GM21390 (cell line): Measurements from ENCODE around the gene DDX50.
"Not testable (repeated sequence)": the region's sequence is repeated elsewhere in the genome, so short reads cannot be mapped to it uniquely, and the experiment has no call there.

Experiments used
- ATAC-seq: cut with Tn5 transposase; IDR thresholded peaks from one replicate; pipeline ENCODE4 v1.9.1; 2021; ENCODE audit not compliant: unreplicated experiment

Gene DDX50

GRCh38 chr10:68901105-68901927 is at the start of gene DDX50:
Gene DDX50 (plus strand): TSS chr10:68901315. CDS start chr10:68901385, 70 bp downstream.
- ATAC-seq = peak; percentile 97

GRCh38 chr10:68856352-68856751 is 44.8 kb upstream of the DDX50 start:
- ATAC-seq = no peak

GRCh38 chr10:68857005-68857404 is 44.1 kb upstream of the DDX50 start:
- no peak for ATAC-seq

DNA sequence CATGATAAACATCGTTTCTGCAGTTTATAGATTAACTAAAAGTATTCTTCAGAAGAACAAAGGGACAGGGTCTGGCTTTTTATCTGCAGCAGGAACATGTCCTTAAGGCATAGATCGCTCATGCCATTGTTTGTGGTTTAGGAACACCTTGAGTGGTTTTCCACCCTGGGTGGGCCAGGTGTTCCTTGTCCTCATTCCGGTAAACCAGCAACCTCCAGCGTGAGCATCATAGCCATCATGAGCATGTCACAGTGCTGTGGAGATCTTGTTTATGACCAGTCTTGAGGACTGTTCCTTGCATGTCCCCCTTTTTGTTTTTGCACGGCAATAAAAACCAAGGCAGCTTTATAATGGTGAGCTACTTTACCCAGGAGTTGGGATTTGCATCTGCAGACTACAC is 39.9 kb upstream of the DDX50 start:
- ATAC-seq = no peak

DNA sequence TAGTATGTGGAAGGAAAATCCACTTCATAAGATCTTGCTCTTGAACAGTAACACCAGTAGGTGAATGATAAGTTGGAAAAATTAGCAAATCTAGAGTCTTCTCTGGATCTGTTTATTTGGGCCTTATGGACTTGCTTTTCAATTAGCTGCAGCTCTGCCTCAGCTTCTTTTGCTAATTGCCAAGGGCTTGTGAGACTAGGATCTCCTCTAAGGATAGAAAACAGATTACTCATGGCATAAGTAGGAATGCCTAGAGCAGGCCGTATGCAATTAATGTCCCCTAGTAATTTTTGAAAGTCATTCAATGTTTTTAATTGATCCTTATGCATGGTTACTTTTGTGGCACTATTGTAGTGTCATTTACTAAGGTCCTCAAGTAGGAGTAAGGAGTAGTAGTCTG is 36.5 kb upstream of the DDX50 start:
- no peak for ATAC-seq

DNA sequence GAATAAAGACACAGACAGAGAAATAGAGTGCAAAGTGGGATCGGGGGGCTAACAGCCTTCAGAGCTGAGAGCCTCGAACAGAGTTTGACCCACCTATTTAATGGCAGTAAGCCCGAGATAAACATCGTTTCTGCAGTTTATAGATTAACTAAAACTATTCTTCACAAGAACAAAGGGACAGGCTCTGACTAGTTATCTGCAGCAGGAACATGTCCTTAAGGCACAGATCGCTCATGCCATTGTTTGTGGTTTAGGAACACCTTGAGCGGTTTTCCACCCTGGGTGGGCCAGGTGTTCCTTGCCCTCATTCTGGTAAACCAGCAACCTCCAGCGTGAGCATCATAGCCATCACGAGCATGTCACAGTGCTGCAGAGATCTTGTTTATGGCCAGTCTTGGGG is 32.9 kb upstream of the DDX50 start:
- ATAC-seq = not testable (repeated sequence)

GRCh38 chr10:68869623-68870022 is 31.5 kb upstream of the DDX50 start:
- no peak for ATAC-seq

- no peak for ATAC-seq
Observed at GRCh38 chr10:68870061-68870460, 31.1 kb upstream of the DDX50 start.

GRCh38 chr10:68870545-68871104 is 30.5 kb upstream of the DDX50 start:
- no peak for ATAC-seq

DNA sequence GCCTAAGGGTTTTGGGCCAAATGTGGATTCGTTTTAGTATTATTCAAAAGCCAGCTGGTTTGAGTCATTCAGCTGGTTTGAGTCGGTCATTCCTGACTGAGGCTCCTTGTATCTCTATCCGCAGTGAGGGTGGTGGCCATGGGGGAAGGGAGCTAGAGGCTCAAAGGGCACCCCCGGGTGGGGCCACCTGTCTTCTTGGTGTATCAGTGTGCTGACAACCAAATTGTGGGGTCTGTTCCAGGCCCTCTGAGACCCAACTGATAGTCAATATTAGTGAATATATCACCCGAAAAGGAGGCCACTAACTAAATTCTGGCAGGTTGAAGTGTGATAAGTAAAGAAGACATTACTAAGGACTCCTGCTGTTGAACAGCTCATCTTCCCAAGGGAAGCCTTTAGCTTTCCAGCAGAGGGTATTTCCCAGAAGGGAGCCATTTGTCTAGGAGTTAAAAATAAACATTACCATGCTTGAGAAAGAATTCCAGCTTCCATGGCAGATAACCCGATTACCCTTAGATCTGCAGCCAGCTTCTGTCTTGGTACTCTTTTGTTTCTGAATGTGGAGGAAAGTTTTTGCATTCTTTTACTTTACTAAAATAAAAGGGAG is 29.9 kb upstream of the DDX50 start:
- ATAC-seq = no peak

DNA sequence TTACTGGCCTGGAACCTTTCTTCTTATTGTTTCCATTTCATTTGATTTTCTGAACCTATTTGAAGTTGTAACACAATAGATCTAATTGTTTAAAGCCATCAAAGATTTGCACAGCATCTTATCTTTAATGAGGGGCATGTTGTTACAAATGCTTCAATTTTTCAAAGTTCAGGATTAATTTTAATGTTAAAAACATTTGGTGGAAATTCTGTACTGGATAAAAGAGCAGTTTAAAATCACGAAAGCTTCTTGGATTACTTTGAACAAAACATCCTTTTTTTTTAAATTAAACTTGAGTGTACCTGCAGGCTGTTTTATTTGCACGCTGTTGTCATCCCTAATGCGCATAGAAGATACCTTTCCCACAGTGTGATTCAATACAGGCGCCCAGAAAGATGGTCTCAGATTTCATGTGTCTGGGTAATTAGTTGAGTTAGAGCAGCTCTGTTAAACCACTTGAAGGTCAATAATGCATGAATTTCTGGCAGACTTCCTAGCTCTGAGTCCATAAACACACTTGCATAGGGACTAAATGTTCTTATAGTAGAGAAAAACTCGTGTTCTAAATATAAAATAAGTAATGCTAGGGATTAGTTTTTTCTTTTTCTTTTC is 29.3 kb upstream of the DDX50 start:
- no peak for ATAC-seq

- ATAC-seq = no peak
Observed at GRCh38 chr10:68876246-68877138, 24.6 kb upstream of the DDX50 start.

DNA sequence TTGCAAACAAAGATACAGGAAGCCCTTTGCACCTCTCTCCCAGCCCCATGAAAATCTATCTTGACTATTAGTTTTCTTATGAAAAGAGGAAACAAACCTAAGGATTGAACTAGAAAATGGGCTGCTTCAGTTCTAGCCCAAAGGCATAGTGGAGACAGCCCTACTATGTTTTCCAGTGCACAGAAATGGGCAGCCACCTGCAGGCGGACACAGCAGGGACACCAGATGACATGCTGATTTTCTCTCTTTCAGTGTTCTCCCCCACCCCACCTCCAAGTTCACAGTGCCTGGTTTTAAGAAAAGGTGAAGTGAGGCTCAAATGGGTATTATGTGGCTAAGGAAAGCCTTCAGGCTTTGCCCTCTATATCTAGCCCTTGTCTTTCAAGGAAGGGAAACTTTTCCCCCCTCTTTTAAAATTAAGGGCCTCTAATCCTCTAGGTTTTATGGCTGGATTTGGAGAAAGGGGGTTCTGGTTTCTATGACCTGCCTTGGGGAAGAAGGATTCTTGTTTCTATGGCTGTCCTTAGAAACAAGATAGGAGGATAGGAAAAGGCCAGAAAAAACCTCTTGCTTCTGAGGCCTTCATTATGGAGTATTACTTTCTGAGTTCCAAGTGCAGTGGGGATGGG is 23.5 kb upstream of the DDX50 start:
- ATAC-seq = no peak

DNA sequence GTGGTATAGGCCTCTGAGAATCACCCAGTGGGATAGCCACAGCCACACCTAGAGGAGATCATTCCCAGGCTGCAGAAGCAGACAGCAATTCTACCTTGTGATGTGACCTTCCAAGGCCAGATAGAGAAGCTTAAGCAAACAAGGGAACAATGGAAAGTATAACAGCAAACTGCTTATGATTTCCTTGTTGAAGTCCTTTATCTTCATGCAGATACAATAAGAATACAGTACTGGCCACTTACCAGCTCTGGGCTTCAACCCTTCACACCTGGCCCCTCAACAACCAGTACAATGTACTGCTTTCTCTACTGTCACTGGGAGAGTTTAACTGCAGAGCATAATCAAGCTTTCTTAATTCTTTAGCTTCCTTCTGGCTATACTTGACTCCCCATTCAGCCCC is 22.6 kb upstream of the DDX50 start:
- ATAC-seq = no peak

GRCh38 chr10:68879628-68880027 is 21.5 kb upstream of the DDX50 start:
- no peak for ATAC-seq

DNA sequence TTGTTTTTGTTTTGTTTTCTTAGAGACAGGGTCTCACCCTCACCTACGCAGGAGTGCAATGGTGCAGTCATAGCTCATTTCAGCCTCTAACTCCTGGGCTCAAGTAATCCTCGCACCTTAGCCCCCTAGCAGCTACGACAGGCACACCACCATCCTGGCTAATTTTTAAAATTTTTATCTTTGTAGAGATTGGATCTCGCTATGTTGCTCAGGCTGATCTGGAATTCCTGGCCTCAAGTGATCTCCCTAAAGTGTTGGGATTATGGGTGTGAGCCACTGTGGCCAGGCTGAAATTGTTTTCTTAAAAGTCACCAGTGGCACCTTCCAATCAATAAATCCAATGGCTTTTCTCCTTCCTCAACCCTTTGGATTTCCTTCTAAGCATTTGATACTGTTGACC is 20.9 kb upstream of the DDX50 start:
- no peak for ATAC-seq

GRCh38 chr10:68895041-68895440 is 6.1 kb upstream of the DDX50 start:
- no peak for ATAC-seq

- no peak for ATAC-seq
Observed at GRCh38 chr10:68897336-68897741, 3.8 kb upstream of the DDX50 start.

DNA sequence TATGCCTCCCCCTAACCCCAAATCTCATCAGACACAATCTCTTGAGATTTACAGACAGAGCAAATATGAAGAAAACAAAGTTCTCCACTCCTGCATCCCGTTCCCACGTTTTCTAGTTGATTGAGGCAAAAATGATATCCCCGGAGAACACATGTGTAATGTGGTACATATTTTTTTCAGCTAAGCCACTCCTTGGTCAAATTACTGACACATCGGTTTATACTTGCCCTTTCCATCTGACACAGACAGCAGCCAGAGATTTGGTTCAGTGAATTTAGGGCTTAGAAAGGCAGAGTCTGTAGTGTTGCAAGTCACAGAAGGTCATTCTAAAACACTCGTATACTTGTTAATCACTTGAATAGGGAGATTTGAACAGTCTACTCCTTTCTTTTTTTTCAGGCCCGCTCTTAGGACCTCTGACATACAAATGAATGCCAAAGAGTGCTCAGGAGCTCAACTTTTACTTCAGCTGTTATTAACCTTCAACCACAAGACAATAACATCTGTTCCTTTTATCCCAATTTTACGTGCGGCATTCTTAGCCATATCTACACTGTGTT is 1.8 kb upstream of the DDX50 start:
- no peak for ATAC-seq
